Fibroblast of the aortic adventitia (primary cell): ENCODE results near the gene ALKBH6. TPM values are rescaled to one million over a fixed set of nuclear protein-coding genes. Genes with fewer than 3 reads are reported as not detected.
A peak's percentile ranks its signal among the peaks of the same experiment; 100 is the strongest.

Source experiments
- DNase-seq: peaks from one replicate; pipeline ENCODE4 v3.0.0-alpha.2; 2010; ENCODE audit warnings: low read depth
- H3K4me3 ChIP-seq: 2 replicates; pipeline ENCODE4 v1.5.1; 2011; ENCODE audit warnings: low read depth, mild to moderate bottlenecking, control low read depth, low read length, moderate library complexity
- CTCF ChIP-seq: IDR thresholded peaks from 2 replicates; pipeline ENCODE4 v1.5.1; 2011; ENCODE audit warnings: mild to moderate bottlenecking, low read length, control low read depth, inconsistent platforms; ENCODE audit not compliant: insufficient read depth
- total RNA-seq: library from RNA; depleted of rRNA; stranded (reverse); fragments of >200 nt; gene quantifications from 2 replicates; pipeline ENCODE4 v1.2.3, GENCODE V29; 2012; ENCODE audit warnings: low replicate concordance

ALKBH6 gene
- total RNA-seq, 1 donor = 15.5 TPM

DNA sequence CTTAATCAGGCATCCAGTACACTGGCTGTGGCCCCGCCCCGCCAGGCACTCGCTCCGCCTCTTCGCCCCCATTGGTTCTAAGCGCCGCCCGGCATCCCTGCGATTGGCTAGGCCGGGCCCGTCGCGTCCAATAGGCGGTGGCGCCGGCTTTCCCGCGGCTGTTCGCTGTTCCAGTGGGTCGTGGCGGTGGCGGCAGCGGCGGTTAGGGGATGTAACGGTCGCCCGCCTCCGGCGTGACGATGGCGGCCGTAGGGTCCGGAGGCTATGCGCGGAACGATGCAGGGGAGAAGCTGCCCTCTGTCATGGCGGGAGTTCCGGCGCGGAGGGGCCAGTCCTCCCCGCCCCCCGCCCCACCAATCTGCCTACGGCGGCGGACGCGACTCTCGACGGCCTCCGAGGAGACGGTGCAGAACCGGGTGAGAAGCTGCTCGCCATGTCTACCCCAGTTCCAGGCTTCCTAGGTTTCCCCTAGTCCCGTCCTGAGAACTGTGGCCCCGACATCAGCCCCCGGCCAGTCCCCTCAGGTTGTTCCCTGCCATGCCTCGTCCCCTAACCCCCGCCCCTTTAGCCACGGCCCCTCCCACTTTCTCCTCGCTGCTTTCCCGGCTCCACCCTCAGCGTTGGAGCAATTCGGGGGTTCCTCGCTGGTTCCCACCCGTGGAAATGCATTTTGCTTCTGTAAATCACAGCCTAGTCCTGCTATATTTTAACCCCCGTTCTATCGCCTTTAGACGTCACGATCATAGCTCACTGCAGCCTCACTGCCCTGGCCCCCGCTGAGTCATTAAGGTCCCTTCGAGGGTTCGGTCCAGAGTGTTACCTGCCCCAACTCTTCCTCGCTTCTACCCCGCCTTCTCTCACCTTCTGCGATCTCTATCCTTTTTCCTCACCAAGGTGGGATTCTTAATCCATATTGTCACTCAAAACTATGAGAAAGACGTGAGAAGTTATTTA lies 41.0 kb upstream of the ALKBH6 start, which contains the start of gene WDR62:
Gene WDR62 (plus strand): TSS at position 165 of the 954 bp plus-strand sequence. CDS start 75 bp downstream, at position 240.
- peak within 1 kb of the TSS; percentile 72 for H3K4me3 ChIP-seq

GRCh38 chr19:36054119-36054732 lies 40.2 kb upstream of the ALKBH6 start, which contains the start of gene THAP8:
Gene THAP8 (minus strand): TSS chr19:36054285. CDS start chr19:36054217, 68 bp downstream.
- peak within 1 kb of the TSS; percentile 72 for H3K4me3 ChIP-seq
- peak; percentile 61 for TF ChIP-seq CTCF
- peak; percentile 99 for DNase-seq

More for the DNA sequence above, 41.0 kb upstream of the ALKBH6 start, which contains the start of gene WDR62:
- DNase-seq = no peak
- no peak for TF ChIP-seq CTCF

- TF ChIP-seq CTCF = no peak
- H3K4me3 ChIP-seq = no peak overlapping the region
- no peak for DNase-seq
Measured at GRCh38 chr19:36051637-36052036, 37.6 kb upstream of the ALKBH6 start.

DNA sequence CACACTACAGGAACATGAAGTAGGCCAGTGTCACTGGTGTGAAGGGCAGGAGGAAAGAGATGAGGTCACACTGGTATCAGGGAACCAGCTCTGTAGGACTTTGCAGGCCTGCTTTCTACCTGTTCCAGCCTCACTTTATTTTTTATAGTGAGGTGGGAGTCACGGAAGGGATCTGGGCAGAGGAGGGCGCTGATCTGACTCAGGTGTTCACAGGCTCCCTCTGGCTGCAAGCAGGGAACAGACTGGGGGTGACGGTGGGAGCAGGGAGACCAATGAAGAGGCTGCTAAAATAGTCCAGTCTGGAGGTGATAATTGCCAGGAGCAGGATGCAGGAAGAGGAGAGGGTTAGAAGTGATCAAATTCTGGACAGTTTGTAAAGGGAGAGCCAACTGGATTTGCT lies 37.2 kb upstream of the ALKBH6 start:
- no peak for DNase-seq
- peak; percentile 11 for TF ChIP-seq CTCF
- no peak overlapping the region for H3K4me3 ChIP-seq

DNA sequence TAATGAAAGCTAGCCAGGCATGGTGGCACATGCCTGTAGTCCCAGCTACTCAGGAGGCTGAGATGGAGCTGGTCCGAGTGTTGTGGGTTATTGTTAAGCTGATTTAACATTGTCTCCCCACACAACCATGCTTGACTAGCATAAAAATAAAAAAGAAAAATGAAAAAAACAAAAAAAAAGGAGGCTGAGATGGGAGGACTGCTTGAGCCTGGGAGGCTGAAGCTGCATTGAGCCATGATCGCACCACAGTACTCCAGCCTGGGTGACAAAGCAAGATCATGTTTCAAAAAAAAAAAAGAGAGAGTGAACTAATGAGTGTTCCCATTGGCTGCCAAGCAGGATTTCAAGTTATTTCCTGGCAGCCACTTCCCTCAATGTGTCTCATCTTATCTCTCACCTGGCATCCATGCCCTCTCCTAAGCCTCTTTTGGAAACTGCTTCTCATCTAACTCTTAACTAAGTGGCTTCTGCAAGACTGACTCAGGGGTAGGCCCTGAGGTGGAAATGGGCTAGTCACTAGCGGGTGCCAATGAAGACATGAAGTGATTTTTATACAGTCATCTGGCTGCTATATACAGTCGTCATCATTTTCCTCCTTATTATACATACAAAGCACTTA lies 35.2 kb upstream of the ALKBH6 start:
- no peak for DNase-seq
- TF ChIP-seq CTCF = no peak
- no peak overlapping the region for H3K4me3 ChIP-seq

GRCh38 chr19:36047835-36048234 lies 33.8 kb upstream of the ALKBH6 start:
- no peak overlapping the region for H3K4me3 ChIP-seq
- no peak for DNase-seq
- TF ChIP-seq CTCF = no peak
